ENCODE measurements around the gene CROCC2.

CROCC2 gene

DNA sequence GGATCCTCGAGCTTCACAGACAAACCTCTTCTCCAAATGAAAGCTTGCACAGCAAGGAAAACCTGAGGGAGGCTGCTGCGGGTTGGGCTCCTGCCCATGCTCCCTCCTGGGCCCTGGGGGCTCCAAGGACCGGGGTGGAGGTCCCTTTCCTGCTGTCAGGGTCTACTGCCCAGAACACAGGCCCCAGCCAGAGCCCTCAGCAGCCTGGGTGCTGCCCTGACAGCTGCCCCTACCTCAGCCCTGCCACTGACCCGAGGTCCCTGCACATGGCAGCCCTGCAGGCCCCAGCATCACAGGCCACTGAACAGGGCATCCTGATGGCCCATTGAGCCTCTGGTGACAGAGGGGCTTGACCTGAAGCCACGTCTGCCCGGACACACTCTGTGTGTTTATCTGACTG is 41.0 kb downstream of the CROCC2 start:
- ATAC-seq: no peak
- H3K4me3 Mint-ChIP-seq: no peak overlapping the region
- no peaks in the 10 kb centered on the region for H3K4me1 Mint-ChIP-seq
- H3K27me3 Mint-ChIP-seq: peaks cover 6% of the 10 kb centered on the region
- no peaks in the 10 kb centered on the region for H3K9me3 Mint-ChIP-seq
- peak in 1 of 2 donors; percentile 5 for DNase-seq
- no peak overlapping the region for H3K27ac Mint-ChIP-seq

DNA sequence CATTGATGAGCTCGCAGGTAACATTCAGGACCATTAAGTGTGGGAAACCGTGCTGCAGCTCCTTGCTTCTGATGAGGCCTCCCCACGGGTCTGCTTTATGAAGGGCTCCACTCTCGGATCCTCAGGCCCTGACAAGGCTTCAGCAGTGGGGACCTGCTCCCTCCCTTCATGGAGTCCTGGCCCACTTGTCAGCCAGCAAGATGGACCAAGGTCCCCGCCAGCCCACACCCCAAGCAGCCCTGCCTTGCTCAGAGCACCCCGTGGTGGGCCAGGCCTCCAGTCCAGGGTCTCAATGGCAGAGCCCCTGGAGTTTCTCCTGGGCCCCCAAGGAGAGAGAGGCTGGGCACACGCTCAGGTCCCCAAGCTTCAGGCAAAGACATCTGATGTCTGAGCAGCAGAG is 41.5 kb downstream of the CROCC2 start:
- Mint-ChIP-seq H3K9me3 (no peaks in the 10 kb centered on the region), H3K27me3 (peaks cover 6% of the 10 kb centered on the region), H3K4me3 (no peak overlapping the region), H3K27ac (no peak overlapping the region), H3K4me1 (no peaks in the 10 kb centered on the region)
- DNase-seq (peak in 1 of 2 donors; percentile 4), ATAC-seq (no peak)

DNA sequence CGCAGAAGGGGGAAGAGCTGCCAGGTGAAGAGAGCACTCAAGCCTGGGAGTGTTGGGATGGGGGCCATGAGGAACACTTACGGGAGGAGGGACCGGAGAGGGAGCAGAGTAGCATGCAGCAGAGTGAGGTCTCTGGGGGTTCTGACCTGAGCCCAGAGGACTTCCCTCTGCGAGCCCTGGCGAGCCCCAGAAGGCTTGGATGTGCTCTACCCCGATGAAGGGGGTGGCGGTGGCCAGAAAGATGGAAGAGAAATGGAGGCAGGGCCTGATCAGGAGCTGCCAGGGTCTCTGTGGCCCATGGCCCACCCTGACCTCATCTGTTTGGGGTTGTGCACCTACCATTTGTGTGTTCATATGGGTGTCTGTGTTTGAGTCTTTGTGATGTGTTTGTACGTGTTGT is 42.0 kb downstream of the CROCC2 start:
- DNase-seq (peak in 1 of 2 donors; percentile 2), ATAC-seq (no peak)
- Mint-ChIP-seq H3K9me3 (no peaks in the 10 kb centered on the region), H3K4me1 (no peaks in the 10 kb centered on the region), H3K27ac (no peak overlapping the region), H3K4me3 (no peak overlapping the region), H3K27me3 (peaks cover 6% of the 10 kb centered on the region)

DNA sequence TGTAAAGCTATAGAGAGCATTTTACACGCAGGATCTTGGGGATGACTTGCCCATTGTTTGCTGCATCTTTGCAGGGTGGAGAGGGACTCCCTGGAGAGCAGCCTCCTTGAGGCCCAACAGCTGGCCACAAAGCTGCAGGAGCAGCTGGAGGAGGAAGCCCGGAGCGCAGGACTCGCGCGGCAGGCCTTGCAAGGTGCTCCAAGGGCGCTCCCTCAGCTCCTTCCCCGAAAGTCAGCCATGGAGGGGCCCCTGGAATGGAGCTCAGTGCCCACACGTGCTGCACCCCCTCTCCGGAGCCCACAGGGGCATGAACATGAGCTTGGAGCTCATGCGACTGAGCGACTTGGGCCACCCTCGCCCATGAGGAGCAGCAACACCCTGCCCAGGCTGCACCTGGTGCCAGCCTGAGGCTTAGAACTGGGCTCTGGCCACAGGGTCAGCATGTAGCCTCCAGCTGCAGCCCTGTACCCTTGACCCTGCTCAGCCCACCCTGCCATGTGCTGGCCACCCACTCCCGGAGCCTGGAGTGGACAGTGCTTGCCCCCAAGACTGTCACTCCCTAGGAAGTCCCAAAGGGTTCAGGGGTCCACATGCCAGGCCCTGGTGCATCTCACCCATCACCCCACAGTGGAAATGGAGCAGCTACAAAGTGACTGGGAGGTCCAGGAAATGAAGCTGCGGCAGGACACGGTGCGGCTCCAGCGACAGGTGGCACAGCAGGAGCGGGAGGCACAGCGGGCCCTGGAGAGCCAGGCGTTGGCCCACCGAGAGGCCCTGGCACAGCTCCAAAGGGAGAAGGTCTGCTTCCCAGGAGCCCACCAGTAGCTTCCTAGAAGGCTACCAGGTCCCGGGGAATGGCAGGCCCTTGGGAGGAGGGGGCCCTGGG is 43.0 kb downstream of the CROCC2 start:
- Mint-ChIP-seq H3K9me3 (no peaks in the 10 kb centered on the region), H3K4me1 (no peaks in the 10 kb centered on the region), H3K27me3 (peaks cover 6% of the 10 kb centered on the region), H3K27ac (no peak overlapping the region), H3K4me3 (no peak overlapping the region)
- DNase-seq (peak in 1 of 2 donors; percentile 4), ATAC-seq (no peak)

DNA sequence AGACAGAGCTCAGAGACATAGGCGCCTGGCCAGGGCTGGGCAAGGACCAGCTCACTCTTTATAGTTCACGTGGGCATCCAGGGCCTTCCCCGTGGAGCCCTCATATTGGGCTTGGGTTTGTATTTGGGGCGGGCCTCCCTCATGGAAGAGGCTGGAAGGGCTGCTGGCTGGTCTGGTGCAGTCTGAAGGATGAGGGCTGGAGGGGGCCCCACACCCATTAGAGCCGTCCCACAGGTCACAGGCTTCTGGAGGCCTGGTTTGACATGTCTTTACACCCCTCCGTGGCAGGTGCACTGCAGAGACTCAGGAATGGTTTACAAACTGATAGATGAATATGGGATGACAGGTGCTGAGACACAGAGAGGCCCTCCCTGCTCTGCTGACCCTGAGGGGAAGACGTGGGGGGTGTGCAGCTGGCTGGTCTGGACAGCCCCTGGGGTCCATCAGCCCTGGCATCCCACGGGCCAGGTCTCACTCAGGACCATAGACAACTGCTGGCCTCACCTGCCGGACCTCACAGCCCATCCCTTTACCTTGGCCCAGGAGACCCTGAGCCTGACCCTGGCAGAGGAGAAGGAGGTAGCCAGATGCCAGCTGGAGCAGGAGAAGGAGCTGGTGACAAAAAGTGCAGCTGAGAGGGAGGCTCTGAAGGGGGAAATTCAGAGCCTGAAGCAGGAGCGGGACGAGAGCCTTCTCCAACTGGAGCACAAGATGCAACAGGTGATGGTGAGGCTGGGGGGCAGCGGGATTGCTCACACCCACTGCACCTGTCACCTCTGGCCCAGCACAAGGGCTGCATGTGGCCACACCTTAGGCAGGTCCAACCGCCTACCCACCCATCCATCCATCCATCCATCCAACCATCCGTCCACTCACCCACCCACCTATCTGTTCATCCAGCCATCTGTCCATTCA is 43.9 kb downstream of the CROCC2 start:
- DNase-seq (peak in 1 of 2 donors; percentile 7), ATAC-seq (no peak)
- Mint-ChIP-seq H3K9me3 (no peaks in the 10 kb centered on the region), H3K27ac (no peak overlapping the region), H3K4me3 (no peak overlapping the region), H3K27me3 (peaks cover 6% of the 10 kb centered on the region), H3K4me1 (no peaks in the 10 kb centered on the region)

DNA sequence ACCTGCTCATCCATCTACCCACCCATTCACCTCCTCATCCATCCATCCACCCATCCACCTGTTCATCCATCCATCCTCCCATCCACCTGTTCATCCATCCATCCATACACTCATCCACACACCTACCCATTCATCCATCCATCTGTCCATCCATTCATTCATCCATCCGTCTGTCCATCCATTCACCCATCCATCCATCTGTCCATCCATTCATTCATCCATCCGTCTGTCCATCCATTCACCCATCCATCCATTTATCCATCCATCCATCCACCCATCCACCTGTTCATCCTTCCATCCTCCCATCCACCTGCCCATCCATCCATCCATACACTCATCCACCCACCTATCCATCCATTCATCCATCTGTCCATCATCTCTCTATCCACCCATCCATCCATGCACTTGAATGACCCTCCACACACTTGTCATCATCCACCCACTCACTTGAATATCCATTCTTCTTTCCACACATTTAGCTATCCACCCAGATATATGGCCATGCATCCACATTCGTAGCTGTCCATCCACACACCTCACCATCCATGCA is 45.0 kb downstream of the CROCC2 start:
- Mint-ChIP-seq H3K27ac (no peak overlapping the region), H3K9me3 (no peaks in the 10 kb centered on the region), H3K4me1 (no peaks in the 10 kb centered on the region), H3K27me3 (peaks cover 2% of the 10 kb centered on the region), H3K4me3 (no peak overlapping the region)
- ATAC-seq (no peak), DNase-seq (no peak)

DNA sequence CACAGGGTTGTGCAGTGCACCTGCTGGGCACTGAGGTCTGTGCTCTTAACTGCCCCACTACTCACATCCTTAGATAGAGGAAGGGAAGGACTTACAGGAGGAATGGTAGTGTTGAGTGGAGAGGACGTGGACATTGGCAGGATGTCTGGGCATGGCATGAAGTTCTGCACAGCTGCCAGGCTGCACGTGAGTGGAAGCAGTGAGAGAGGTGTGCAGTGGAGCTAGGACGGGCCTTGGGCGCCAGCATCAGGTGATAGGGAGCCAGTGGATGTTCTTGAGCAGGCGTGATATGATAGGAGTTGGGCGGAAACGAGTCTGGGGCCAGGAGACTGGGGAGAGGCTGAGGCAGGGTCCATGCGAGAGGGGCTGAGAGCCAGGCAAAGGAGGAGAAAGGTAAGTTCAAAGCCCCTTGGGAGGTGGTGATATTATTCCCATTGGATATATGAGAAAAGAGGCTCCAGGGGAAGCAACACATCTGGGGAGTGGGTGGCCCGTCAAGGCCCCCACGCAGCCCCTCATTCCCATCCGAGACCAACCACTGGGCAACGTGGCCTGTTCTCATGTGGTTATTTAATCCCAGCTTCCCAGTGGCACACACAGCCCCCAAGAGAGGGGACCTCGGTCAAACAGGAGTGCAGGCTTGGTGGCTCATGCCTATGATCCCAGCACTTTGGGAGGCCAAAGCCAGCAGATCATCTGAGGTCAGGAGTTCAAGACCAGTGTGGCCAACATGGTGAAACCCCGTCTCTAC is 46.5 kb downstream of the CROCC2 start:
- Mint-ChIP-seq H3K27ac (no peak overlapping the region), H3K4me3 (no peak overlapping the region), H3K4me1 (no peaks in the 10 kb centered on the region), H3K27me3 (no peaks in the 10 kb centered on the region), H3K9me3 (no peaks in the 10 kb centered on the region)
- ATAC-seq: no peak
- DNase-seq: peak in 1 of 2 donors; percentile 6

DNA sequence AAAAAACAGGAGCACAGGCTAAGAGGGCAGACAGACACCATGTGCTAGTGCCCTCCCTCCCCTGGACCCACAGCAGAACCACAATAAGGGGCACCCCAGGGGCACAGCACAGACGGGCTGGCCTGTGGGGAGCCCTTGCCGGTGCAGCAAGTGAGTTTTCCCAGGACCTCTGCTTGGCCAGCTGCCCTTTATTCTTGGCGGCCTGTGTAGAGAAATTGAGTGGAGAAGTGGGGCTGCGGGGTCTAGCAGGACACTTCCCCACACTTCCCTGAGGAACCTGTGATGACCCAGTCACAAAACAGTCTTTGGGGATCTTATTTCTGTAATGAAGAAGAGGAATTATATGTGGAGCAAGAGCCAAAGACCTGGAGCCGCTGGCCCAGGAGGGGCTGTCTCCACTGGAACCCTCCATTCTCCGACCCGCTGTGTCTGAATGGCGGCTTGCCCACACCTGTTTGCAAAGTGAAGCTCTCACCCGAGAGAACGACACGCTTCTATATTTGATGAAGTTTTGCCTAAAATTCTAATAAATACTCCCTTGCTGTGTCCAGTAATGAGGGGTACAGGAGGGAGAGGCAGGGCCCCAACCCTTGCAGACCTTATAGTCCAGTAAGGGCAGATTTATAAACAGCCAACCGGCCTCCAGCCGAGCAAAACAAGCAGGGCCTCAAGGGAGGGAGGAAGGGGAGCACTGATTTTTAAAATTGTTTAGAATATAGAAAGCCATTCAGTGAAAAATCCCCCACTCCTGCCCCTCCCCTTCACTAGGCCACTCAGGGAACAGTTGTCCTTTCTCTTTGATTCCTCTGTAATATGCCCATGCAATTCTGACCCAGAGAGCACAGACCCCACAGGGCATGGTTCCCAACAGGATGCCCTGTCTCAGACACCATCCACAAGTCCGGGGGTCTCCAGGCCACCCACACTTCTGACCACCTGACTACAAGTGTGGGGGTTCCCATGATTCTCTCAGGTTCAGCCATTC is 47.6 kb downstream of the CROCC2 start:
- H3K27ac Mint-ChIP-seq: peak overlapping the region in 1 of 2 donors; percentile 6
- no peaks in the 10 kb centered on the region for H3K27me3 Mint-ChIP-seq
- DNase-seq (peak in 1 of 2 donors; percentile 5), ATAC-seq (no peak)
- no peak overlapping the region for H3K4me3 Mint-ChIP-seq
- no peaks in the 10 kb centered on the region for H3K4me1 Mint-ChIP-seq
- H3K9me3 Mint-ChIP-seq: no peaks in the 10 kb centered on the region

DNA sequence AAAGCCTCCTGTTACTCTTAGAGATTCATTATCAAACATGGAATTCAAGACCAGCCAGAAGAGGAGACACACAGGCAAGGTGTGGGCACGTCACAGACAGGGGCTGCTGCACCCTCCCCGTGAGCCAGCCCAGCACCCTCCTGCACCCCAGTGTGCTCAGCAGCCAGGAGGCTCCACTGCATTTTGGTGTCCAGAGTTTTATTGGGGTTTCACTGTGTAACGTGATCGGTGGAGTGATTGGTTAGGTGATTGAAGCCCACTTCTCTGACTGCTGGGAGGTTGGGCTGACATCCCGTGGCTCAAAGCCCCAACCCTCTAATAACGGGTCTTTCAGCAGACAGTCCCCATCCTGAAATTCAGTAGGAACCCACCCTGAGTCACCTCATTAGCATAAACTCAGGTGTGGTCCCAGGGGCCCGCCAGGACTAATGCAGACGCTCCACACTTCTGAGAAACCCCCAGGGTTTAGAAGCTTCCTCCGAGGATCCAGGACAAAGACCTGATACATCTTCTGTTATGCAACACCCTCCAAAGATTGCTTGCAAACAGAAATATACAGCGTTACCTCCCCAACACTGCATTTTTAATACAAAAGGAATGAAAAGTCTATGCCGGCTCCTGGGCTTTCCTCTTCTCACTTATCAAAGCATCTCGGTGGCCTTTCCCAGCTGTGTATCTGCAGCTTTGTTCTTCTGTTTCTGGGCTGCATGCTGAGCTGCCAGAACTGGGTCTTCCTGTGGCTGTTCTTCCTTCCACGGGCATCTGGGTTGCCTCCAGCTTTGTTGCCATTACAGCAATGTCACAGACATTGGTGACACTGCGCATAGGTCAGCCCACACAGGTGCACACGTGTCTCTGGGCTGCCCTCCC is 48.5 kb downstream of the CROCC2 start:
- no peaks in the 10 kb centered on the region for H3K9me3 Mint-ChIP-seq
- DNase-seq (no peak), ATAC-seq (no peak)
- no peak overlapping the region for H3K4me3 Mint-ChIP-seq
- no peaks in the 10 kb centered on the region for H3K27me3 Mint-ChIP-seq
- H3K4me1 Mint-ChIP-seq: no peaks in the 10 kb centered on the region
- H3K27ac Mint-ChIP-seq: no peak overlapping the region

DNA sequence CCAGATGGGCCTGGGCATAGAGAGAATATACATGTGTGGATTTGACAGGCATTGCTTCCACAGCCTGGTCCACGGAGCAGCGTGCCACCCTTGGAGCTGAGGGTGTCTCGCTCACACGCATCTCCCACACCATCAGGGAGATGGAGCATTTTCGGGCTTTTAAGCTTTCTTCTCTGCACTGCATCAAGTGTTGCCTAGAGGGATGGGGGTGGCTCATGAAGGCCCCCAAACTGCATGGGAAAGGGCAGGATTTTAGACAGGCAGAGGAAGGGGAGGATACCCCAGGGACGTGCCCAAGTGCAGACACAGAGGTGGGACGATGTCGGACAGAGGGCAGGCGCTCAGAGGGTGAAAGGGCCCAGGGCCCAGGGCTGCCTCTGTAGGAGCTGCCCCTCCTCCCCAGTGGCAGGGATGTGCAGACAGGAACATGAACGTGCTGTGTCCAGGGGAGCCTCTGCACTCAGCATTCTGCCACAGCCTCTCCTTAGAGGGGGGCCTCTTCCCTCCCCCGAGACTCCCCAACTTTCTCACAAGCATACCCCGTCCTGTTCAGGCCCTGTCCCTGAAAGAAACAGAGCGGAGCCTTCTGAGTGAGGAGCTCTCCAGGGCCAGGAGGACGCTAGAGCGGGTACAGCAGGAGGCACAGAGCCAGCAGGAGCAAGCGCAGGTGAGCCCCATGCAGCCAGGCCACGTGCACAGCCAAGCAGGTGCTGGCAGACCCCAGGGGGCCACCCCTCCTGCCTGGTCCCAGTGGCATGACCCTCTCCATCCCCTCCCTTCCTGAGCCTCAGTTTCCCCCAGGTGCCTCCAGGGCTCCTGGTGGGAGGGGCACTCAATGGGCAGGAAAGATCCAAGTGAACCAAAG is 49.4 kb downstream of the CROCC2 start:
- no peak for DNase-seq
- no peak overlapping the region for H3K4me3 Mint-ChIP-seq

DNA sequence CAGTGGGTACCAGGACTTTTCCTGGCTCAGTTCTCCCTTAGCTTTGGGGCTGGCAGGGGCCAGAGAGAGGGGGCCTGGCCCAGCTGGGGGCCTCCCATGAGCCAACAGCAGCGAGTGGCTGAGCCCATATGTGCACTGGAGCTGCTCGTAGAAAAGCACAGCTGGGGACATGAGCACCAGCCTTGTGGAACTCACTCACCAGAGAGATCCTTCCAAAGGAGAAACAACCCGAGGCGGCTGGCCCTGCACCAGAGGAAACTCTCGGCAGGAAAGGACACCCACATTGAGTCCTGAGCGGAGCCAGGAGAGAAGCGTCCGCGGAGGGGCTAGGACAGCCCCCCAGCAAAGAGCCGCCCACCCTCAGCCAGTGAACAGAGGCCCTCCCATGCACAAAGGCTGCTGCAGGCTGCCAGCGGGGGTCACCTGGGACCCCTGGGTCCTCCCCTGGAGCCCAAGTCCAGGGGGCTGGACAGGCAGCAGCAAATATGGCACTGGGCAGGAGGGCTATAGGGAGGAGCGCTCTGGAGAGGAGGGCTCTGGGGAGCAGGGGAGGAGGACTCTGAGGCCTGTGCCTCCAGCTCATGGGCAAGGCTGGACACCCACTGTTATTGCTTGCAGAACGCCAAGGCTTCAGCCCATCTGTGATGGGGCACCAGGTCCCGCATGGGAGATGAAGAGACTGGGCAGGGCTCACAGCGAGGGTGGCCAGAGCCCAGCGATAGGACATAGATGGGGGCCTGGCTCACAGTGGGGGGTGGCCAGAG is 50.2 kb downstream of the CROCC2 start:
- DNase-seq (no peak), ATAC-seq (peak; percentile 9)
- H3K4me1 Mint-ChIP-seq: no peaks in the 10 kb centered on the region
- H3K27ac Mint-ChIP-seq: no peak overlapping the region
- H3K9me3 Mint-ChIP-seq: no peaks in the 10 kb centered on the region
- H3K27me3 Mint-ChIP-seq: no peaks in the 10 kb centered on the region
- no peak overlapping the region for H3K4me3 Mint-ChIP-seq

More for the DNA sequence above, 49.4 kb downstream of the CROCC2 start:
- no peaks in the 10 kb centered on the region for H3K9me3 Mint-ChIP-seq
- no peaks in the 10 kb centered on the region for H3K27me3 Mint-ChIP-seq
- no peak for ATAC-seq
- no peaks in the 10 kb centered on the region for H3K4me1 Mint-ChIP-seq
- H3K27ac Mint-ChIP-seq: no peak overlapping the region

DNA sequence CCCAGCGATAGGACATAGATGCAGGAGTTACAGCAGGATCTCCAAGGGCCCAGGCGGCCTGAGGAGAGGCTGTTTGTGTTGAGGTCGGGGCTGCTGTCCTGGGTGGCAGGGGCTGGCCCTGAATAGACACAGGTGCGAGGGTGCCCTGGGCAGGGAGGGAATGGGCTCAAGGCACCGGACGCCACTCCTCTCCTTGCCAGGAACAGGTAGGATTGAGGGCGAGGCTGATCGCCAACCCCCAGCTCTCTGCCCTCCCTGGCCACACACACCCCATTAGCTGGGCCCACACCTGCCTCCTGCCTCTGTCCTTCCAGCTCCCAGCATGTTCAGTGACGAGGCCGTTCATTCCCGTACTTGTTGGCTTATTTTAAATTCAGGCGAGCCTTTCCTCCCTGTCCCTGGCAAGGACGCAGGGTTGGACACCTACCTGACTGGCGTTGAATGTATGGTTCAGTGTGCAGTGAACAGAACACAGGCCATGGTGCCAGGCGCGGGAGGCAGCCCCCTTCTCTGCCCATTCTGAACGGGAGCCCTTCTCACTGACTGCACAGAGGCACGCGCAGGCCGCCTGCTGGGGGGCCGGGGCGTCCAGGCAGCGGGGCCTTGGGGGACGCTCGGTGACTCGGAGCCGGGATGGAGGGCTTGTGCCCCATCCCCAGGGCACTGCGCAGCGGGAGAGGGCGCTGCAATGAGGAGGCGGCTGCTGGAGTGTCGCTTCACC is 51.0 kb downstream of the CROCC2 start:
- no peaks in the 10 kb centered on the region for H3K9me3 Mint-ChIP-seq
- no peak for DNase-seq
- H3K27me3 Mint-ChIP-seq: no peaks in the 10 kb centered on the region
- H3K4me3 Mint-ChIP-seq: no peak overlapping the region
- ATAC-seq: no peak
- no peak overlapping the region for H3K27ac Mint-ChIP-seq
- H3K4me1 Mint-ChIP-seq: no peaks in the 10 kb centered on the region
